HCT116 (cell line): ENCODE data around the gene DUOXA1. TPM values are rescaled to one million over a fixed set of nuclear protein-coding genes. Genes with fewer than 3 reads are reported as not detected.

Experiments
- ATAC-seq: fragments of 200-7000 bp; cut with Tn5 transposase; 2 replicates; pipeline ENCODE4 v1.9.1; 2020; ENCODE audit warnings: mild to moderate bottlenecking, moderate library complexity
- BruUV-seq: library from RNA; stranded (reverse); fragments of 400-500 nt; replicated peaks from 2 replicates; lab custom pipeline; 2021; lab: Mats Ljungman, UMichigan
- CTCF ChIA-PET: fragments of 300-600 bp; sonication (Branson Sonifier 250); formaldehyde crosslinking; loops from one replicate; lab custom pipeline; 2021; ENCODE audit warnings: antibody characterized with exemption; lab: Charles Lee
- POLR2A ChIA-PET: fragments of 300-600, 350-600 bp; sonication (Branson Sonifier 250); formaldehyde crosslinking; loops from one replicate; lab custom pipeline; 2021; ENCODE audit warnings: antibody characterized with exemption; lab: Charles Lee
- RAD21 ChIA-PET, 2 experiments: fragments of 300-600 bp; sonication (Branson Sonifier 250); formaldehyde crosslinking; loops; one replicate each; lab custom pipeline; 2023; ENCODE audit warnings: low total read pairs in 2 of 2; ENCODE audit not compliant: uncharacterized antibody in 2 of 2, unreplicated experiment in 2 of 2, low non-redundant PET in 1 of 2; lab: Charles Lee
- DNase-seq: peaks from one replicate; pipeline ENCODE4 v3.0.0-alpha.2; 2010; ENCODE audit warnings: low read depth, low spot score
- H2AFZ ChIP-seq: fragments of 200-600 bp; shearing (Covaris generic), sonication (generic); 2 replicates; pipeline ENCODE4 v1.6.1; 2017; ENCODE audit warnings: low read depth, mixed run types, mixed read lengths, antibody characterized with exemption, low read length; ENCODE audit not compliant: poor library complexity, severe bottlenecking
- H3K27ac ChIP-seq: 2 replicates; pipeline ENCODE4 v1.5.1; 2012; ENCODE audit warnings: low read depth, low read length
- H3K27me3 ChIP-seq: fragments of 200-600 bp; sonication (generic); 2 replicates; pipeline ENCODE4 v1.6.1; 2016; ENCODE audit warnings: mixed run types, low read length, mixed read lengths; ENCODE audit not compliant: insufficient read depth
- H3K36me3 ChIP-seq, 2 experiments: fragments of 200-500 bp in 1 of 2; fragments of 200-600 bp in 1 of 2; sonication (Bioruptor generic) in 1 of 2; sonication (generic) in 1 of 2; 2 replicates each; pipeline versions ENCODE4 v1.5.1 to v1.6.1; 2014 to 2016; ENCODE audit warnings: low read length in 2 of 2, inconsistent platforms in 1 of 2, mixed read lengths in 1 of 2, mixed run types in 1 of 2; ENCODE audit not compliant: insufficient read depth in 2 of 2, control insufficient read depth in 1 of 2
- H3K4me1 ChIP-seq, 2 experiments: fragments of 200-600 bp in 1 of 2; sonication (generic) in 1 of 2; 2 replicates each; pipeline versions ENCODE4 v1.5.1 to v1.6.1; 2012 to 2017; ENCODE audit warnings: low read length in 2 of 2, inconsistent platforms in 1 of 2, mild to moderate bottlenecking in 1 of 2, mixed read lengths in 1 of 2, mixed run types in 1 of 2, moderate library complexity in 1 of 2; ENCODE audit not compliant: insufficient read depth in 2 of 2, control insufficient read depth in 1 of 2
- H3K4me2 ChIP-seq: fragments of 200-600 bp; sonication (generic); 2 replicates; pipeline ENCODE4 v1.6.1; 2017; ENCODE audit warnings: mixed run types, low read length, mixed read lengths
- H3K4me3 ChIP-seq, 2 experiments: fragments of 200-600 bp in 1 of 2; sonication (generic) in 1 of 2; replicated peaks in 1 of 2; 2 replicates each; pipeline ENCODE4 v1.5.1; 2011 to 2016; ENCODE audit warnings: low read length in 2 of 2, control low read depth in 1 of 2, low read depth in 1 of 2, mild to moderate bottlenecking in 1 of 2, mixed read lengths in 1 of 2, mixed run types in 1 of 2
- H3K79me2 ChIP-seq: fragments of 200-600 bp; sonication (generic); 2 replicates; pipeline ENCODE4 v1.6.1; 2017; ENCODE audit warnings: mild to moderate bottlenecking, mixed run types, low read length, moderate library complexity, mixed read lengths; ENCODE audit not compliant: insufficient read depth
- H3K9ac ChIP-seq: fragments of 200-600 bp; sonication (generic); 2 replicates; pipeline ENCODE4 v1.6.1; 2016; ENCODE audit warnings: low read length, mixed read lengths
- H3K9me2 ChIP-seq: fragments of 200-600 bp; sonication (generic), shearing (Covaris generic); 2 replicates; pipeline ENCODE4 v1.6.1; 2017; ENCODE audit warnings: mixed run types, mild to moderate bottlenecking, moderate library complexity; ENCODE audit not compliant: insufficient read depth
- H3K9me3 ChIP-seq, 2 experiments: fragments of 200-500 bp in 1 of 2; fragments of 200-600 bp in 1 of 2; sonication (Bioruptor generic) in 1 of 2; sonication (generic) in 1 of 2; 2 replicates each; pipeline ENCODE4 v1.6.1; 2014 to 2017; ENCODE audit warnings: low read length in 2 of 2, mixed read lengths in 2 of 2, inconsistent platforms in 1 of 2, low read depth in 1 of 2, mild to moderate bottlenecking in 1 of 2, mixed run types in 1 of 2, moderate library complexity in 1 of 2; ENCODE audit not compliant: control insufficient read depth in 1 of 2, insufficient read depth in 1 of 2
- H4K20me1 ChIP-seq: fragments of 200-600 bp; sonication (generic), shearing (Covaris generic); 2 replicates; pipeline ENCODE4 v1.6.1; 2017; ENCODE audit warnings: mixed run types, mild to moderate bottlenecking, moderate library complexity; ENCODE audit not compliant: insufficient read depth
- CTCF ChIP-seq, 3 experiments: fragments of 200-600 bp in 1 of 3; sonication (generic) in 1 of 3; IDR thresholded peaks in 2 of 3; conservative IDR thresholded peaks in 1 of 3; 2 replicates each; pipeline ENCODE4 v1.5.1; 2012 to 2017; ENCODE audit warnings: low read depth in 2 of 3, low read length in 2 of 3, antibody characterized with exemption in 1 of 3, borderline replicate concordance in 1 of 3, control low read depth in 1 of 3, mild to moderate bottlenecking in 1 of 3, mixed read lengths in 1 of 3, mixed run types in 1 of 3, moderate library complexity in 1 of 3; ENCODE audit not compliant: insufficient read depth in 1 of 3
- JUND ChIP-seq: IDR thresholded peaks from 2 replicates; pipeline ENCODE4 v1.6.1; 2012
- POLR2AphosphoS5 ChIP-seq: IDR thresholded peaks from 2 replicates; pipeline ENCODE4 v1.6.1; 2011; ENCODE audit warnings: mild to moderate bottlenecking, low read depth, low read length, moderate library complexity
- RAD21 ChIP-seq: IDR thresholded peaks from 2 replicates; pipeline ENCODE4 v1.6.1; 2012; ENCODE audit warnings: low read depth, mild to moderate bottlenecking
- YY1 ChIP-seq: IDR thresholded peaks from 2 replicates; pipeline ENCODE4 v1.6.1; 2011; ENCODE audit warnings: low read length, low read depth, moderate library complexity, mild to moderate bottlenecking; ENCODE audit not compliant: insufficient replicate concordance; ENCODE audit errors: extremely low read depth
- ZFX ChIP-seq: fragments of 450-650 bp; IDR thresholded peaks from 2 replicates; pipeline ENCODE4 v1.6.1; 2017
- intact Hi-C: fragments of 100-400 bp; cut with micrococcal nuclease; formaldehyde crosslinking; loops from 2 replicates; pipeline ENCODE4 v1.10.0; 2022
- total RNA-seq: library from RNA; stranded (reverse); gene quantifications from one replicate; pipeline ENCODE4 v1.2.1, GENCODE V29; 2021; ENCODE audit not compliant: unreplicated experiment
- TF ChIP-seq, protein P1 (sequence below): IDR thresholded peaks from 2 replicates; pipeline ENCODE4 v1.6.1; 2012

The DUOXA1 gene
- total RNA-seq, 1 experiment from 2014 or later = 2.3 TPM

- BruUV-seq = no TSS peak
- peak; percentile 85 for ATAC-seq
- RAD21 ChIA-PET = no interaction called here
- intact Hi-C loops = loop anchor here (2.0 to 10.0 kb wide), 2 partner anchors 32 to 448 kb away; no protein-coding TSS in a partner anchor
- H3K9me2 ChIP-seq = no peaks in the 10 kb centered on the region
- DNase-seq = peak; percentile 59
- POLR2A ChIA-PET = no interaction called here
- peaks cover 15 to 32% of the 10 kb centered on the region in 2 experiments for H3K4me1 ChIP-seq
- peak; percentile 17; the same call in 1 of the 2 replicates for TF ChIP-seq RAD21
- peak; percentile 100 for TF ChIP-seq ZFX
- peak; percentile 36 for TF ChIP-seq POLR2AphosphoS5
- peak; percentile 35 for TF ChIP-seq YY1
- TF ChIP-seq, protein P1, sequence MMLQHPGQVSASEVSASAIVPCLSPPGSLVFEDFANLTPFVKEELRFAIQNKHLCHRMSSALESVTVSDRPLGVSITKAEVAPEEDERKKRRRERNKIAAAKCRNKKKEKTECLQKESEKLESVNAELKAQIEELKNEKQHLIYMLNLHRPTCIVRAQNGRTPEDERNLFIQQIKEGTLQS = no peak
- peak; percentile 63 to 79 (median 70); a peak in 5 of 6 replicates for TF ChIP-seq CTCF (IDR thresholded peaks at IDR 0.05 in 2 of 3, conservative IDR thresholded peaks at IDR 0.05 in 1 of 3; ENCODE audit: borderline replicate concordance in 1 of 3, insufficient read depth in 1 of 3, low read depth in 2 of 3, low read length in 2 of 3)
- TF ChIP-seq JUND = no peak
- no peaks in the 10 kb centered on the region for H3K36me3 ChIP-seq
- H3K79me2 ChIP-seq = 0 out of 2 replicates have a peak, but pooled peaks cover 5% of the 10 kb centered on the region
- peak overlapping the region; percentile 83 for H3K9ac ChIP-seq
- H3K4me3 ChIP-seq = peak overlapping the region; percentile 73 to 74
- no peak overlapping the region for H2AFZ ChIP-seq
- peak overlapping the region; percentile 90 for H3K27ac ChIP-seq
- CTCF ChIA-PET = interaction anchor here (0.7 to 2.4 kb wide), 6 partner anchors 17 to 230 kb away, joined by 3 to 6 read pairs (median 4); no protein-coding TSS in a partner anchor
- H3K4me2 ChIP-seq = peak overlapping the region; percentile 80
- no peaks in the 10 kb centered on the region for H4K20me1 ChIP-seq
- H3K27me3 ChIP-seq = no peaks in the 10 kb centered on the region
- H3K9me3 ChIP-seq = no peaks in the 10 kb centered on the region
These were observed 37.4 kb upstream of the DUOXA1 start for GRCh38 chr15:45166834-45167630.
